ENCODE results near the gene PRUNE2.

Gene PRUNE2

DNA sequence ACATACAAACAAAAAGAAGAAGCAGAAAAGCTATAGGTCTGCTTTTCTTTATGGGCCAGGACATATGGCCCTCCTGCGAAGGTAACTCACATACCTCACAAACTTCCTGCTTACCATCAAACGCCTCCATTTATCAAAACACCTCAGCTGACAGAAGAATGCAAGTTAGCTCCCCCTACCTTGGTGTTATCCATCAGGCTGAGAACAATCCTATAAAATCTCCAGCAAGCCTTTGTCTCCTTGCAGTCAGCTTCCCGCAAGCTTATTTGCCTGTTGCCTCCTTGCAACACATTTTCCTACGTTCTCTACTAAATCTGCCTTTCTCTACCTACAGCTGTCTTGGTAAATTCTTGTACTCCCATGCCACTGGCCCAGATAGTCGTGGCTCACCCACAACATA lies 164.4 kb downstream of the PRUNE2 start:
- Histone ChIP-seq H3K27ac (ENCODE audit: insufficient read depth in 1 of 2, low read depth in 1 of 2, low read length in 2 of 2, poor library complexity in 1 of 2, severe bottlenecking in 2 of 2) (no peak overlapping the region), H3K4me1 (ENCODE audit: control extremely low read depth in 1 of 4, control insufficient read depth in 4 of 4, insufficient read depth in 4 of 4, low read length in 3 of 4) (peaks cover 0 to 9% (median 0%) of the 10 kb centered on the region in 4 experiments), H3K9me3 (ENCODE audit: control extremely low read depth in 1 of 5, control insufficient read depth in 4 of 5, insufficient read depth in 2 of 5, low read depth in 1 of 5, low read length in 4 of 5) (peaks cover 2 to 16% (median 5%) of the 10 kb centered on the region in 5 experiments), H3K4me3 (ENCODE audit: control insufficient read depth in 1 of 7, extremely low read depth in 1 of 7, insufficient read depth in 4 of 7, low read depth in 2 of 7, low read length in 6 of 7) (no peak overlapping the region), H3K36me3 (ENCODE audit: control insufficient read depth in 4 of 4, insufficient read depth in 4 of 4, low read length in 3 of 4) (no peaks in the 10 kb centered on the region), H3K27me3 (replicated peaks in 2 of 5; ENCODE audit: control insufficient read depth in 4 of 5, insufficient read depth in 5 of 5, low read length in 4 of 5) (no peaks in the 10 kb centered on the region)
- 95% methylated on average over 4 of the region's 5 CpGs for WGBS (ENCODE audit: insufficient coverage)
- POLR2A ChIA-PET: no interaction called here
- DNase-seq: no peak
- CTCF ChIA-PET: no interaction called here

DNA sequence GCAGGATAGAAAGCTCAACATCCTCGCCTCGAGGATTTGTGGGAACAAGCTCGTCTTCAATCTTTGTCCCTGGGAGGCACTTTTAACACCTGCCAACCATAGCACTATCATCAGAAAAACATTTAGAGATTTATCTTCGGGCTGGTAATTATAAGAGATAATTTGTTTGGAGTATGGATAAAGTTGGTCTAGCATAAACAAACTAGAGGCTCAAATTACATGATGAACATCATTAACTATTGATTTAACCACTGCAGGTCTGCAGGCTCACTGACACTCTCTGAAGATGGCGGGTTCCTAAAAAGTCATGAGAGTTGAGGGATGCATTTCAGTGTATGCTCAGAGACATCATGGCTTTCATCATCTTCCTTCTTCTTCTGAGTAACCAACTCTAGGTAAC lies 167.5 kb downstream of the PRUNE2 start:
- ChIA-PET POLR2A (no interaction called here), CTCF (no interaction called here)
- H3K27me3 ChIP-seq (replicated peaks in 2 of 5; ENCODE audit: control insufficient read depth in 4 of 5, insufficient read depth in 5 of 5, low read length in 4 of 5): no peaks in the 10 kb centered on the region
- no peaks in the 10 kb centered on the region for H3K4me1 ChIP-seq (ENCODE audit: control extremely low read depth in 1 of 4, control insufficient read depth in 4 of 4, insufficient read depth in 4 of 4, low read length in 3 of 4)
- H3K36me3 ChIP-seq (ENCODE audit: control insufficient read depth in 4 of 4, insufficient read depth in 4 of 4, low read length in 3 of 4): no peaks in the 10 kb centered on the region
- H3K4me3 ChIP-seq (ENCODE audit: control insufficient read depth in 1 of 7, extremely low read depth in 1 of 7, insufficient read depth in 4 of 7, low read depth in 2 of 7, low read length in 6 of 7): no peak overlapping the region
- no peak for DNase-seq
- WGBS (ENCODE audit: insufficient coverage): no CpG with 5 or more reads among the region's 5 CpGs
- H3K9me3 ChIP-seq (ENCODE audit: control extremely low read depth in 1 of 5, control insufficient read depth in 4 of 5, insufficient read depth in 2 of 5, low read depth in 1 of 5, low read length in 4 of 5): peaks cover 0 to 5% (median 3%) of the 10 kb centered on the region in 5 experiments
- H3K27ac ChIP-seq (ENCODE audit: insufficient read depth in 1 of 2, low read depth in 1 of 2, low read length in 2 of 2, poor library complexity in 1 of 2, severe bottlenecking in 2 of 2): no peak overlapping the region

DNA sequence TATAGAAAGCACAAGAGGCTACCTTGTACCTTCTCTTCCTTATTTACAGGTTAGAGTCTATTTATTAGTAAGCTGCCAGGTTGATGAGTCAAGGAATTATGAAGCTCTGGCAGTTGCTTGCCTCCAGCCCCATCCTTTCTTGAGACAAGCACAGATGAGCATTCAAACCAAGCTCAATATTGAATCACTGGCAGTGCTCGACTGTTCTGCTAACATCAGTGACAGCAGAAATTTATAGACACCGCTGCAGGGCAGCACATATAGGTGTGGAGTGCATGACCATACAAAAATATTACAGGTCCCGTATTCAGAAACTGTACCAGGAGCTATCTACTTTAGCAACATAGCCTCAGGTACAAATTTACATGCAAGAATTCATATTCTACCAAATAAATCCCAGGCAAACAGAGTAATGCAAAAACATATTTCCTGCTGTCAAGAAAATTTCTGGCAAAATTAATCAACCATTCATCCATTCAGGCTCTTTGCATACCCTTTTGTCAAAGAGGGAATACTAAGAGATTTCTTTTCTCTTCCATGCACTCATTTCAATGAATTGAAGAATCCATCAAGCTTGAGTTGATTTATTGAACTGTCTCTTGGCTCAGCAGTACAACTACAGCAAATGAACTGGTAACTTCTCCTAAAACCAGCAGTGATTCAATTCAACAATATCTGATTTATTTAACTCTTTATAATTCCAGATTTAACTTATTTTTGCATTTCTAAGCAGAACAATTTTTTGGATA lies 168.6 kb downstream of the PRUNE2 start:
- WGBS (ENCODE audit: insufficient coverage): 75% methylated on average over 2 of the region's 3 CpGs
- Histone ChIP-seq H3K27ac (ENCODE audit: insufficient read depth in 1 of 2, low read depth in 1 of 2, low read length in 2 of 2, poor library complexity in 1 of 2, severe bottlenecking in 2 of 2) (no peak overlapping the region), H3K4me3 (ENCODE audit: control insufficient read depth in 1 of 7, extremely low read depth in 1 of 7, insufficient read depth in 4 of 7, low read depth in 2 of 7, low read length in 6 of 7) (no peak overlapping the region), H3K36me3 (ENCODE audit: control insufficient read depth in 4 of 4, insufficient read depth in 4 of 4, low read length in 3 of 4) (no peaks in the 10 kb centered on the region), H3K27me3 (replicated peaks in 2 of 5; ENCODE audit: control insufficient read depth in 4 of 5, insufficient read depth in 5 of 5, low read length in 4 of 5) (no peaks in the 10 kb centered on the region), H3K4me1 (ENCODE audit: control extremely low read depth in 1 of 4, control insufficient read depth in 4 of 4, insufficient read depth in 4 of 4, low read length in 3 of 4) (no peaks in the 10 kb centered on the region), H3K9me3 (ENCODE audit: control extremely low read depth in 1 of 5, control insufficient read depth in 4 of 5, insufficient read depth in 2 of 5, low read depth in 1 of 5, low read length in 4 of 5) (peaks cover 0 to 2% (median 0%) of the 10 kb centered on the region in 5 experiments)
- POLR2A ChIA-PET: no interaction called here
- CTCF ChIA-PET: interaction anchor here (1.2 kb wide), 1 partner anchor 32 kb away, joined by 3 read pairs; no protein-coding TSS in a partner anchor
- DNase-seq: no peak

DNA sequence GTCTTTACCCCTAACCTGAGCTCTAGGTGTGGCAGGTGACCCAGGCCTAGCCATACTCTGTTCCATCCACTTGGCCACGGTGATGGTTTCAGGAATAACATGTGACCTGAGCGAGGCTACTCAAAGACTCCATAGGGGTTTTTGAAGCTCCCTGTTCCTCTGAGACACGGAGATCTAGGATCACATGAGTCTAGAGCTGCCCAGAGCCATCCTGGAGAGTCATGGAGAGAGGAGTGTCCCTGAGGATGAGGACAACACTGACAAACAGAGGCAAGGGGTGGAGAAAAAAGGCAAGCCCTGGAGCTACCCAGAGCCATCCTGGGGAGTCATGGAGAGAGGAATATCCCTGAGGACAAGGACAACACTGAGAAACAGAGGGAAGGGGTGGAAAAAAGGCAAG lies 171.2 kb downstream of the PRUNE2 start:
- ChIA-PET CTCF (interaction anchor here (1.1 kb wide), 1 partner anchor 28 kb away, joined by 3 read pairs; no protein-coding TSS in a partner anchor), POLR2A (no interaction called here)
- H3K9me3 ChIP-seq (ENCODE audit: control extremely low read depth in 1 of 5, control insufficient read depth in 4 of 5, insufficient read depth in 2 of 5, low read depth in 1 of 5, low read length in 4 of 5): no peaks in the 10 kb centered on the region
- no peak overlapping the region for H3K27ac ChIP-seq (ENCODE audit: insufficient read depth in 1 of 2, low read depth in 1 of 2, low read length in 2 of 2, poor library complexity in 1 of 2, severe bottlenecking in 2 of 2)
- DNase-seq: no peak
- WGBS (ENCODE audit: insufficient coverage): 93% methylated on average over 2 of the region's 3 CpGs
- no peaks in the 10 kb centered on the region for H3K4me1 ChIP-seq (ENCODE audit: control extremely low read depth in 1 of 4, control insufficient read depth in 4 of 4, insufficient read depth in 4 of 4, low read length in 3 of 4)
- no peak overlapping the region for H3K4me3 ChIP-seq (ENCODE audit: control insufficient read depth in 1 of 7, extremely low read depth in 1 of 7, insufficient read depth in 4 of 7, low read depth in 2 of 7, low read length in 6 of 7)
- H3K36me3 ChIP-seq (ENCODE audit: control insufficient read depth in 4 of 4, insufficient read depth in 4 of 4, low read length in 3 of 4): no peaks in the 10 kb centered on the region
- H3K27me3 ChIP-seq (replicated peaks in 2 of 5; ENCODE audit: control insufficient read depth in 4 of 5, insufficient read depth in 5 of 5, low read length in 4 of 5): no peaks in the 10 kb centered on the region

DNA sequence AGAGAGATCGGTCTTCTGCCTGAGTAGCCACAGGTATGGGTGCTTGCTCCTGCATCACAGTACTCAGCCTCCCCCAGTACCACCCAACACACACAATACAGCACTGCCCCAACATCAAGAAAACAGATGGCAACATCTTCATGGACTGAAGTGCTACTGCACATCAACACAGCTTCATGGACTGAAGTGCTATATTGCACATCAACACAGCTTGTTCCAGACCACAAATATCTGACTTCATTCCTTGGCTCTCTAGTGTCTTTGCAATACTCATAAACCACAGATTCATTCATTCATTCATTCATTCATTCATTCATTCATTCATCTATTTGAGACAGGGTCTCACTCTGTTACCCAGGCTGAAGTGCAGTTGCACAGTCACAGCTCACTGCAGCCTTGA lies 172.8 kb downstream of the PRUNE2 start:
- Histone ChIP-seq H3K36me3 (ENCODE audit: control insufficient read depth in 4 of 4, insufficient read depth in 4 of 4, low read length in 3 of 4) (no peaks in the 10 kb centered on the region), H3K9me3 (ENCODE audit: control extremely low read depth in 1 of 5, control insufficient read depth in 4 of 5, insufficient read depth in 2 of 5, low read depth in 1 of 5, low read length in 4 of 5) (no peaks in the 10 kb centered on the region), H3K4me1 (ENCODE audit: control extremely low read depth in 1 of 4, control insufficient read depth in 4 of 4, insufficient read depth in 4 of 4, low read length in 3 of 4) (no peaks in the 10 kb centered on the region), H3K4me3 (ENCODE audit: control insufficient read depth in 1 of 7, extremely low read depth in 1 of 7, insufficient read depth in 4 of 7, low read depth in 2 of 7, low read length in 6 of 7) (no peak overlapping the region), H3K27ac (ENCODE audit: insufficient read depth in 1 of 2, low read depth in 1 of 2, low read length in 2 of 2, poor library complexity in 1 of 2, severe bottlenecking in 2 of 2) (no peak overlapping the region), H3K27me3 (replicated peaks in 2 of 5; ENCODE audit: control insufficient read depth in 4 of 5, insufficient read depth in 5 of 5, low read length in 4 of 5) (peaks cover 0 to 3% (median 0%) of the 10 kb centered on the region in 5 experiments)
- no peak for DNase-seq
- ChIA-PET POLR2A (no interaction called here), CTCF (interaction anchor here (0.9 kb wide), 1 partner anchor 22 kb away, joined by 4 read pairs; no protein-coding TSS in a partner anchor)
- WGBS (ENCODE audit: insufficient coverage): no CpG with 5 or more reads among the region's 1 CpG

DNA sequence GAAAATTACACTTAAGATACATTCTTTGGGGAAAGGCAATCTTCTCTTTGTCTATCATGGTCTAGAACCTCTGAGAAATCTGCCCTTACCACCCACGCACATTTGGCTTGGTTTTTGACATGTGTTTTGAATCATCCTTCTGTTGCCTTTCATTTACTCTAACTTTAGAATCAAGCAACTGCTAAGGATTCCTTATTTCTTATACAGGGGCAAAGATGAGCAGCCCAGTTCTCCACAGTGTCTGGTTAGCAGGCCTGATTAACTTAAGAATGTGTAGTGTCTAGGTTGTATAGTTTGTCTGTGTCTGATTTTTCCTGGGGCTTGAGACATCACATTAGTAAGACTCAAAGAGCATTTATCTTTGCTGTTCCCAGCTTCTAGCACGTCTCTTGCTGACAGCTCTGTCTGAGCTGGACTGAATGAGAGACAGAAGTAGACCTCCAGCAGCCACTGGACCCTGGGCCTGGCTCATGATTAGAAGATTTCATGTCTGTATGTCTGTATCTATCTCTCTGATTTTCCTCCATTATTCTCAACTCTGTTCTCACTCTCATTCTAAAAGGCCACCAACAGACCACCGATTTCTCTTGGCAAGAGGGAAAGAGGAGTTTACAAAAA lies 173.5 kb downstream of the PRUNE2 start:
- POLR2A ChIA-PET: no interaction called here
- WGBS (ENCODE audit: insufficient coverage): 90% methylated on average over 1 of the region's 3 CpGs
- no peak for DNase-seq
- H3K4me3 ChIP-seq (ENCODE audit: control insufficient read depth in 1 of 7, extremely low read depth in 1 of 7, insufficient read depth in 4 of 7, low read depth in 2 of 7, low read length in 6 of 7): no peak overlapping the region
- CTCF ChIA-PET: no interaction called here
- H3K4me1 ChIP-seq (ENCODE audit: control extremely low read depth in 1 of 4, control insufficient read depth in 4 of 4, insufficient read depth in 4 of 4, low read length in 3 of 4): no peaks in the 10 kb centered on the region
- H3K27me3 ChIP-seq (replicated peaks in 2 of 5; ENCODE audit: control insufficient read depth in 4 of 5, insufficient read depth in 5 of 5, low read length in 4 of 5): peaks cover 0 to 4% (median 0%) of the 10 kb centered on the region in 5 experiments
- no peaks in the 10 kb centered on the region for H3K9me3 ChIP-seq (ENCODE audit: control extremely low read depth in 1 of 5, control insufficient read depth in 4 of 5, insufficient read depth in 2 of 5, low read depth in 1 of 5, low read length in 4 of 5)
- no peak overlapping the region for H3K27ac ChIP-seq (ENCODE audit: insufficient read depth in 1 of 2, low read depth in 1 of 2, low read length in 2 of 2, poor library complexity in 1 of 2, severe bottlenecking in 2 of 2)
- H3K36me3 ChIP-seq (ENCODE audit: control insufficient read depth in 4 of 4, insufficient read depth in 4 of 4, low read length in 3 of 4): no peaks in the 10 kb centered on the region

DNA sequence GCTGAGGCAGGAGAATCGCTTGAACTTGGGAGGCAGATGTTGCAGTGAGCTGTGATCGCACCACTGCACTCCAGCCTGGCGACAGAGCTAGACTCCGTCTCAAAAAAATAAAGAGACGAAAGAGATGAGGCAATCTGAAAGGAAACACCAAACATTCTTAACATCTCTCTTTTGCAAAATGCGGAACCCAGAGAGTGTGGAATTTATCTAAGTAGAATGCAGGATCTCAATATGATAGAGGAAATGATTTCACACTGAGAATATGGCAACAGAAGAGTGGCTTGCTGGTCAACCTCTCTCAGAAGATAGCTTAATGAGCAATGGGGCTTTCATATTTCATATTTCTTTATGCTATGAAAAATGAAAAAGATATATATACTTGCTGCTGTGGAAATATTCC lies 175.1 kb downstream of the PRUNE2 start:
- ChIA-PET POLR2A (no interaction called here), CTCF (no interaction called here)
- Histone ChIP-seq H3K36me3 (ENCODE audit: control insufficient read depth in 4 of 4, insufficient read depth in 4 of 4, low read length in 3 of 4) (no peaks in the 10 kb centered on the region), H3K27me3 (replicated peaks in 2 of 5; ENCODE audit: control insufficient read depth in 4 of 5, insufficient read depth in 5 of 5, low read length in 4 of 5) (peaks cover 0 to 14% (median 3%) of the 10 kb centered on the region in 5 experiments), H3K9me3 (ENCODE audit: control extremely low read depth in 1 of 5, control insufficient read depth in 4 of 5, insufficient read depth in 2 of 5, low read depth in 1 of 5, low read length in 4 of 5) (no peaks in the 10 kb centered on the region), H3K4me3 (ENCODE audit: control insufficient read depth in 1 of 7, extremely low read depth in 1 of 7, insufficient read depth in 4 of 7, low read depth in 2 of 7, low read length in 6 of 7) (no peak overlapping the region), H3K4me1 (ENCODE audit: control extremely low read depth in 1 of 4, control insufficient read depth in 4 of 4, insufficient read depth in 4 of 4, low read length in 3 of 4) (peaks cover 0 to 4% (median 0%) of the 10 kb centered on the region in 4 experiments), H3K27ac (ENCODE audit: insufficient read depth in 1 of 2, low read depth in 1 of 2, low read length in 2 of 2, poor library complexity in 1 of 2, severe bottlenecking in 2 of 2) (no peak overlapping the region)
- DNase-seq: no peak
- 97% methylated on average over 3 of the region's 6 CpGs for WGBS (ENCODE audit: insufficient coverage)

Measured in common myeloid progenitor, CD34-positive (primary cell).